RWPE1 (cell line): Measurements from ENCODE around the gene PTCH2.
A peak's percentile ranks its signal among the peaks of the same experiment; 100 is the strongest.

Experiments used
- CTCF ChIA-PET: fragments of 350-600 bp; sonication (Branson Sonifier 250); formaldehyde crosslinking; extraction: SDS; loops from one replicate; lab custom pipeline; 2021; lab: Yijun Ruan, JAX
- POLR2A ChIA-PET: fragments of 400-600 bp; formaldehyde crosslinking; extraction: SDS; loops from one replicate; lab custom pipeline; 2020; ENCODE audit warnings: antibody characterized with exemption; ENCODE audit not compliant: low non-redundant PET; lab: Yijun Ruan, JAX
- DNase-seq: peaks from one replicate; pipeline ENCODE4 v3.0.0; 2012; ENCODE audit warnings: low spot score
- H3K27ac ChIP-seq: fragments of 450-650 bp; 2 replicates; pipeline ENCODE4 v1.5.1; 2017
- TF ChIP-seq, protein P1 (sequence below): fragments of 450-650 bp; conservative IDR thresholded peaks from 2 replicates; pipeline ENCODE4 v1.5.1; 2017; ENCODE audit warnings: low read depth, mild to moderate bottlenecking

PTCH2 gene

DNA sequence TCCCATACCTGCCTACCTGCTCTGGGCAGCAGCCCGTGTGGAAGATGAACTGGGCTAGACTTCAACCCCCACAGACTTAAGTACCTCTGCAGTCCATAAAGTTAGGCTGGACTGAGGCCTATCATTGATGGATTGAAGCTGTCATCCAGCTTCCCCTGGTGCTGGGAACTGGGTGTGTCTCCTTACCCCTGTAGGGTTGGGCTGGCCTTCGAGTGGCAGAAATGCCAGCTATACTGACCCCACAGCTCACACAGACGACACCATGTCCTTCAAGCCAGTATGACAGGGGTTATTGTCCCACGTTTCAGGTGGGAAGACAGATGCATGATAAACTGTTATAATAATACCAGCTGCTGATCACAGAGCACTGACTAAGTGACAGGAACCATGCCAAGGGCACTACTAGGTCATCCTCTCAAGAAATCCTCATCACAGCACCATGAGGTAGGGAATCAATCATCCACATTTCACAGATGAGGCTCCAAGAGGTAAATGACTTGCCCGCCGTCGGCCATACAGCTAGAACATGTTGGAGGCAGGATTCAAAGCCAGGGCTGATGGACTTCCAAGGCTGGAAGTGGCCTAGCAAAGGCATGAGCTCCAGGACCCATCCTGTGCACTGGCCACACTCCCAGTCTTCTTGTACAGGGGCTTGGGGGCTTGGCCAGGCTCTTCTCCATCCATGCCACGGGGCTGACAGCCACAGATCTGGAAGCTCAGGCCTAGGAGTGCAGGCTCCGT, 54.8 kb downstream of the PTCH2 start, which contains the start of gene BEST4:
Gene BEST4 (minus strand): TSS at position 51 of the 741 bp plus-strand sequence. CDS start 465 bp downstream, outside the sequence.
- ChIA-PET POLR2A (no interaction called here), CTCF (interaction anchor here (0.6 kb wide), 1 partner anchor 57 kb away, joined by 3 read pairs; the partner anchor contains the start of gene RNU5D-1)
- TF ChIP-seq, protein P1, sequence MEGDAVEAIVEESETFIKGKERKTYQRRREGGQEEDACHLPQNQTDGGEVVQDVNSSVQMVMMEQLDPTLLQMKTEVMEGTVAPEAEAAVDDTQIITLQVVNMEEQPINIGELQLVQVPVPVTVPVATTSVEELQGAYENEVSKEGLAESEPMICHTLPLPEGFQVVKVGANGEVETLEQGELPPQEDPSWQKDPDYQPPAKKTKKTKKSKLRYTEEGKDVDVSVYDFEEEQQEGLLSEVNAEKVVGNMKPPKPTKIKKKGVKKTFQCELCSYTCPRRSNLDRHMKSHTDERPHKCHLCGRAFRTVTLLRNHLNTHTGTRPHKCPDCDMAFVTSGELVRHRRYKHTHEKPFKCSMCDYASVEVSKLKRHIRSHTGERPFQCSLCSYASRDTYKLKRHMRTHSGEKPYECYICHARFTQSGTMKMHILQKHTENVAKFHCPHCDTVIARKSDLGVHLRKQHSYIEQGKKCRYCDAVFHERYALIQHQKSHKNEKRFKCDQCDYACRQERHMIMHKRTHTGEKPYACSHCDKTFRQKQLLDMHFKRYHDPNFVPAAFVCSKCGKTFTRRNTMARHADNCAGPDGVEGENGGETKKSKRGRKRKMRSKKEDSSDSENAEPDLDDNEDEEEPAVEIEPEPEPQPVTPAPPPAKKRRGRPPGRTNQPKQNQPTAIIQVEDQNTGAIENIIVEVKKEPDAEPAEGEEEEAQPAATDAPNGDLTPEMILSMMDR, result no peak
- H3K27ac ChIP-seq, result peak within 1 kb of the TSS; percentile 21
- no peak for DNase-seq

- H3K27ac ChIP-seq, result peak overlapping the region; percentile 21
- DNase-seq, result no peak
- TF ChIP-seq, protein P1, result no peak
- ChIA-PET CTCF (no interaction called here), POLR2A (no interaction called here)
These were observed 55.5 kb downstream of the PTCH2 start for GRCh38 chr1:44787506-44787905.

- POLR2A ChIA-PET, result no interaction called here
- no peak for DNase-seq
- TF ChIP-seq, protein P1, result no peak
- CTCF ChIA-PET, result interaction anchor here (0.6 kb wide), 1 partner anchor 83 kb away, joined by 3 read pairs; no protein-coding TSS in a partner anchor
- H3K27ac ChIP-seq, result 0 out of 2 replicates have a peak overlapping the region, but pooled peaks have one; percentile 8
These were observed 56.1 kb downstream of the PTCH2 start for GRCh38 chr1:44786841-44787426.

DNA sequence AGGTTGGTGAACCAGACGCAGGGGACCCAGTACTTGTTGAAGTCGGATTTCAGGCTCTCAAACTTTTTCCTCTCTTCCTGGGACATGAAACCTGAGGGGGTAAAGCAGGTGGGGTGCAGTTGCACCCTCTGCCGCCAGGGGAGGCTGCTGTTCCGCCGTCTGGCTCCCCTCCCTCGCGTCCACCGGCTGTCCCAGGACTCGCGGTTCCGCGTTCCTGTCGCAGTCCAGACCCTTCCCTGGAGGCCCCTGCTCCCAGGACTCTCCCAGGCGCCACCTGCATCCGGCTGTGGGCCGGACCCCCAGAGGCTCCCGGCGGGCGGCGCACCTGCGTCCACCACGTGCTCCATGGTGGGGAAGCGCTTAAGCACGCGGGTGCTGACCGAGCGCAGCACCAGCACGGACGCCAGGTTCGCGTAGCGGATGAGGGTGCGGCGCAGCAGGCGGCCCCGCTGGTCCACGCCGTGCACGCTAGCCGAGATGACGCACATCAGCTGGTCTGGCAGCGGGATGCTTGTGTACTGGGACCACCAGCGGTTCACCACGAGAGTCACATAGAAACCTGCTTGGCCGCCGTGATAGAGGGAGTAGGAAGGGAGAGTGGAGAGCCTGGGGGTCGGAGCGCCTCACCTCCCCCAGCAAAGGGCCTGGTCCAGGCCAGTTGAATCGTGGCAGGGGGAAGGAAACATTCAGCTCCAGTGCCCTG, 56.8 kb downstream of the PTCH2 start:
- ChIA-PET POLR2A (no interaction called here), CTCF (interaction anchor here (0.6 kb wide), 1 partner anchor 83 kb away, joined by 3 read pairs; no protein-coding TSS in a partner anchor)
- 0 out of 2 replicates have a peak overlapping the region, but pooled peaks have one; percentile 8 for H3K27ac ChIP-seq
- no peak for DNase-seq
- TF ChIP-seq, protein P1, result peak; percentile 79

DNA sequence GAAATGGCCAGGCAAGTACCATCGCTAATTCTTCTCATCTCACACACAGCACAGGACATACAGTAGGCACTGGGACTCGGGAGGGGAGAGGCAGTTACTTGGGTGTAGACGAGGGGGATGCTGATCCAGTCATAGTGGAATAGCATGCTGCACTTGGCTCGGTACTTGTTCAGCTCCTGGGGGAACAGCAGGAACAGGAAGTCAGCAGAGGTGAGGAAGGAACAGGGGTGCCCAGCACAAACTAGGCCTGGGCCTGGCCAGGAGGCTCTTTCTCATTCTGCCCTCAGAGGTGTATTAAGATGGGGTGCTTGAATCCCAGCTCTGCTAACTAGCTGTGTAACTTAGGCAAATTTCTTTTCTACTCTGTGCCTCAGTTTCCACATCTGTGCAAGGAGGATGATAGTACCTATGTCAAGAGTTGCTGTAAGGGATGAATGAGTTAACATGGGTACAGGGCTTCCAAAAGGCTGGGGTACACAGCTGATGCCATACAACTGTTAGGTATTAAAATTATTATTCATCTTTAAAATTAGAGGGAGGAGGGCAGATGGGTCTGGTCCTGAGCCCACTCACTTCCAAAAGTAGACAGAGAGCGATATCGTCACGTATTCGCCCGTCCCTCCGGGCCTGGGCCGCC, 57.4 kb downstream of the PTCH2 start:
- no peak overlapping the region for H3K27ac ChIP-seq
- TF ChIP-seq, protein P1, result no peak
- ChIA-PET CTCF (interaction anchor here (0.7 kb wide), 1 partner anchor 127 kb away, joined by 3 read pairs; no protein-coding TSS in a partner anchor), POLR2A (no interaction called here)
- DNase-seq, result no peak
